HEK293T (cell line): ENCODE data around the gene KCNT1.
"Not testable (repeated sequence)": the region's sequence is repeated elsewhere in the genome, so short reads cannot be mapped to it uniquely, and the experiment has no call there.

Experiments
- CTCF ChIA-PET: fragments of 350-600 bp; formaldehyde crosslinking; extraction: SDS; loops from one replicate; lab custom pipeline; 2021; ENCODE audit warnings: antibody characterized with exemption, inconsistent platforms; lab: Yijun Ruan, JAX
- POLR2A ChIA-PET: fragments of 350-600 bp; formaldehyde crosslinking; extraction: SDS; loops from one replicate; lab custom pipeline; 2020; ENCODE audit warnings: antibody characterized with exemption, inconsistent platforms; lab: Yijun Ruan, JAX
- DNase-seq: peaks from one replicate; pipeline ENCODE4 v3.0.0; 2012; ENCODE audit warnings: mixed read lengths; ENCODE audit errors: extremely low spot score
- ARNT ChIP-seq: fragments of 450-650 bp; IDR thresholded peaks from 2 replicates; pipeline ENCODE4 v1.6.1; 2017; ENCODE audit warnings: mild to moderate bottlenecking
- BHLHE40 ChIP-seq: fragments of 450-650 bp; IDR thresholded peaks from 2 replicates; pipeline ENCODE4 v1.6.1; 2016; ENCODE audit warnings: mild to moderate bottlenecking, moderate library complexity, borderline replicate concordance
- CTBP1 ChIP-seq: fragments of 450-650 bp; IDR thresholded peaks from 2 replicates; pipeline ENCODE4 v1.6.1; 2016; ENCODE audit warnings: borderline replicate concordance
- ELF4 ChIP-seq: fragments of 450-650 bp; IDR thresholded peaks from 2 replicates; pipeline ENCODE4 v1.6.1; 2017; ENCODE audit warnings: antibody characterized with exemption
- FOXA1 ChIP-seq: fragments of 450-650 bp; IDR thresholded peaks from 2 replicates; pipeline ENCODE4 v1.6.1; 2016; ENCODE audit warnings: mild to moderate bottlenecking
- FOXK2 ChIP-seq: fragments of 450-650 bp; IDR thresholded peaks from 2 replicates; pipeline ENCODE4 v1.6.1; 2016; ENCODE audit warnings: mild to moderate bottlenecking
- FOXM1 ChIP-seq: fragments of 450-650 bp; IDR thresholded peaks from 2 replicates; pipeline ENCODE4 v1.6.1; 2017; ENCODE audit warnings: mild to moderate bottlenecking, borderline replicate concordance
- HDGF ChIP-seq: fragments of 450-650 bp; IDR thresholded peaks from 2 replicates; pipeline ENCODE4 v1.6.1; 2017; ENCODE audit warnings: antibody characterized with exemption, borderline replicate concordance
- L3MBTL2 ChIP-seq: fragments of 450-650 bp; conservative IDR thresholded peaks from 2 replicates; pipeline ENCODE4 v1.6.1; 2016; ENCODE audit warnings: mild to moderate bottlenecking
- LEF1 ChIP-seq: fragments of 450-650 bp; IDR thresholded peaks from 2 replicates; pipeline ENCODE4 v1.6.1; 2017; ENCODE audit warnings: mild to moderate bottlenecking, borderline replicate concordance
- NFRKB ChIP-seq: fragments of 450-650 bp; IDR thresholded peaks from 2 replicates; pipeline ENCODE4 v1.6.1; 2016; ENCODE audit warnings: mild to moderate bottlenecking, moderate library complexity
- PKNOX1 ChIP-seq: fragments of 450-650 bp; IDR thresholded peaks from 2 replicates; pipeline ENCODE4 v1.6.1; 2016
- SP1 ChIP-seq: fragments of 450-650 bp; IDR thresholded peaks from 2 replicates; pipeline ENCODE4 v1.6.1; 2017
- SUZ12 ChIP-seq: fragments of 450-650 bp; IDR thresholded peaks from 2 replicates; pipeline ENCODE4 v1.6.1; 2016; ENCODE audit warnings: mild to moderate bottlenecking
- TARDBP ChIP-seq: fragments of 450-650 bp; IDR thresholded peaks from 2 replicates; pipeline ENCODE4 v1.6.1; 2016
- ZNF384 ChIP-seq: fragments of 450-650 bp; IDR thresholded peaks from 2 replicates; pipeline ENCODE4 v1.6.1; 2016

Gene KCNT1

GRCh38 chr9:135669616-135670285 is 32.2 kb upstream of the KCNT1 start:
- TF ChIP-seq ELF4 (no peak), NFRKB (no peak), FOXM1 (no peak), ARNT (no peak), LEF1 (no peak)
- CTCF ChIA-PET: no interaction called here
- POLR2A ChIA-PET: no interaction called here
- no peak for DNase-seq

GRCh38 chr9:135670721-135671590 is 31.0 kb upstream of the KCNT1 start:
- ChIA-PET POLR2A (no interaction called here), CTCF (no interaction called here)
- no peak for DNase-seq
- no peak for TF ChIP-seq TARDBP
- TF ChIP-seq CTBP1: no peak
- no peak for TF ChIP-seq L3MBTL2
- no peak for TF ChIP-seq LEF1
- TF ChIP-seq FOXA1: no peak
- TF ChIP-seq SUZ12: no peak
- TF ChIP-seq ARNT: no peak
- no peak for TF ChIP-seq SP1
- TF ChIP-seq ELF4: no peak
- TF ChIP-seq BHLHE40: no peak
- no peak for TF ChIP-seq HDGF
- no peak for TF ChIP-seq FOXK2
- no peak for TF ChIP-seq FOXM1
- TF ChIP-seq ZNF384: no peak
- TF ChIP-seq PKNOX1: no peak
- no peak for TF ChIP-seq NFRKB

DNA sequence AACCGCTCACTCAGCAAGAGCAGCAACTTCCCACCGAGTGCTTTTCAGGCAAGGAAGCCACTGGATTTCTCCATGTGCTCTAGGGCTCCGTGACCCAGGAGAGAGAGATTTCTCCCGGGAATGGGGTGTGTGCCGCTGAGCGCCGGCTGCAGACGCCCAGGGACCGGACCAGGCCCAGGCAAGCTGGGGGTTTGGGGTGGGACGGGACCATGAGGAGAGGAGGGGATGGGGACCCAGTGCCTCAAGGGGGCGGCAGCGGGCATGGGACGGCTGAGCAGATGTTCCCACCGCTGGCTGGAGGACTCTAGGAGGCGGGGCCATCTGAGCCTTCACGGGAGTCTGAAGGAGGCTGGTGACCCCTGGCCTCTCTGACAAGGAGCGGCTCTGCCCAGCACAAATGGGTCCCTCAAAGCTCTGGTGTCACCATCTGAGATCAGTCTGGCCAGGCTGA is 30.4 kb upstream of the KCNT1 start:
- no peak for DNase-seq
- CTCF ChIA-PET: no interaction called here
- TF ChIP-seq LEF1: no peak
- no peak for TF ChIP-seq ARNT
- no peak for TF ChIP-seq SUZ12
- no peak for TF ChIP-seq TARDBP
- no peak for TF ChIP-seq SP1
- TF ChIP-seq BHLHE40: no peak
- no peak for TF ChIP-seq NFRKB
- TF ChIP-seq ZNF384: no peak
- no peak for TF ChIP-seq HDGF
- TF ChIP-seq PKNOX1: no peak
- TF ChIP-seq FOXM1: no peak
- no peak for TF ChIP-seq FOXA1
- TF ChIP-seq FOXK2: no peak
- no peak for TF ChIP-seq CTBP1
- TF ChIP-seq L3MBTL2: no peak
- no peak for TF ChIP-seq ELF4
- POLR2A ChIA-PET: no interaction called here

- CTCF ChIA-PET, POLR2A ChIA-PET, DNase-seq: not testable (repeated sequence)
Observed at GRCh38 chr9:135672786-135673185, 29.2 kb upstream of the KCNT1 start.

DNA sequence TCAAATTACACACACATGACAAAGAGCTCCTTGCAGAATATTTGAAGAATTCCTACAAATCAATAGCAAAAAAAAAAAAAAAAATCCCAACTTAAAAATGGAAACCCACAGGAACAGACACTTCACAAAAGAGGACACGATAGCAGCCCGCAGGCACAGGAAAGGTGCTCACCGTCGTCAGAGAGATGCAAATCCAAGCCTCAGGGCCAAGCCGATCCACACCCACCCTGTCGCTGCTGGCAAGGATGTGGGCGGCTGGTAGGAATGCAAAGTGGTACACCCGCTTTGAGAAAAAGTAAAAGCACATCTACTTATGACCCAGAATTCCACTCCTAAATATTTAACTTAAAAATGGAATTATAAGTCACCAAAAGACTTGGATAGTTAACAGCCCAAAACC is 28.0 kb upstream of the KCNT1 start:
- ChIA-PET POLR2A (no interaction called here), CTCF (no interaction called here)
- TF ChIP-seq CTBP1 (no peak), BHLHE40 (no peak), ZNF384 (no peak), SP1 (no peak), SUZ12 (no peak), PKNOX1 (no peak), L3MBTL2 (no peak), ARNT (no peak), FOXK2 (no peak), TARDBP (no peak), FOXM1 (no peak), LEF1 (no peak), HDGF (no peak), FOXA1 (no peak), ELF4 (no peak), NFRKB (no peak)
- DNase-seq: no peak

DNA sequence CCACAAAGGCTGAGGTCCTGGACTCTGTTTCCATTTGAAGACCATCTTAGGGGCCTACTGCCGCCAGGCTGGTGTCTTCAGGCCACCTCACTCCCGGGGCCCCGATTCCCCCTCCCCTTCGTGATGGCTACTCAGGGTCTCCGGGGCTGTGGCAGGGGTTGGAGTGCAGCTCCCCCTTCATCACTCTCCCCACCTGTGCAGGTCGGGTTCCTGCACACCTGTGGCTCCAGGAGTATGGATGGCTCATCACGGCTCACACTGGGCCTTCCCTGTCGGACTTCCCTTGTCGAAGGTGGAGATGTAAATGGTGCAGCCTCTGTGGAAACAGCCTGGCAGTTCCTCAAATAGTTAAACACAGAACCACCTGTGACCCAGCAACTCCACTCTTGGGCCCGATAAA is 27.0 kb upstream of the KCNT1 start:
- TF ChIP-seq SP1 (no peak), BHLHE40 (no peak), FOXA1 (no peak), PKNOX1 (no peak), SUZ12 (no peak), CTBP1 (no peak), ARNT (no peak), HDGF (no peak), ELF4 (no peak), FOXM1 (no peak), TARDBP (no peak), FOXK2 (no peak), LEF1 (no peak), ZNF384 (no peak), NFRKB (no peak), L3MBTL2 (no peak)
- ChIA-PET POLR2A (no interaction called here), CTCF (no interaction called here)

More for the DNA sequence above, 27.0 kb upstream of the KCNT1 start:
- no peak for DNase-seq
